ENCODE data around the gene CWC15. TPM values are rescaled to one million over a fixed set of nuclear protein-coding genes. Genes with fewer than 3 reads are reported as not detected.
"Not testable (repeated sequence)": the region's sequence is repeated elsewhere in the genome, so short reads cannot be mapped to it uniquely, and the experiment has no call there.

Gene CWC15
- total RNA-seq, 6 experiments from 2014 or later = 54.4 to 84.5 (median 64.5) TPM

DNA sequence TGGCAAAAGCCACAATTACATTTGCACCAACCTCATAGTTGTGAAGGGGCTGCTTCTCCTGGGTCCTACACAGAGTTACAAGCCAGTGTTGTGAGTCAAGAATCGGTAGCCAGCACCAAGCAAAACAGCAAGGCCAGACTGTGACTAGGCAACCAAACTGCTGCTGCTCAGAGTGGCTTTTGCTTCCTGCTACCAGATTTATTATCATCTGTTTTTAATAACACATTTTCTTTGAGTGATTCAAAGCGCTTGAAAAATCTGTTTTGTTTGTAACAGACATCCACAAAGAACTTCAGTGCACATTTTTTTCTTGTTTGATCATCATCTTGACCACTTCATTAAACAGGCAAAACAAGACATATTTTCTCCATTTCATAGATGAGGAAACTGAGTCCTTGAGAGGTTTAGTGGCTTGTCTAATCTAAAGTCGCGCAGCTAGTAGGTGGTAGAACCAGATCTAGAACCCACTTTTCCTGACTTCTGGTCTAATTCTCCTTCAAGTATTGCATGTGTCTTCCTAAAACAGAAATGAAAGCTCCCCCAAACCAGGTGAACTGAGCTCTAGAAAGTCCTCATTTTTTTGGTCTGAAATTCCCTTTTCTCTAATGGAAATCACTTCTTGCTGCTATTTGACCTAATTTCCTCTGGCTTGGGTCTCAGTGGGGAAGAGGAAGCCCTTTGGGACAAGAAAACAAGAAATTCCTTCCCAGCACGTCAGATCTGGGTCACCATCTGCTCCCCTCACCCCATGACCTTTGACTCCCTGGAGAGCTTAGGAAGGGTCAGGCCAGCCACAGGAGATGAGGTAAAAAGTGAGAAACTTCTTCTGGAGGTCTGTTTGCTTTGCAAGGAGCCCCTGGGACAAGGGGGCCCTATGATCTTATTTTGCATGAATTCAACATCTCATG, 39.9 kb downstream of the CWC15 start:
- H3K27me3 Mint-ChIP-seq (ENCODE audit: insufficient read depth) = no peaks in the 10 kb centered on the region; the same call in none of the 2 replicates

DNA sequence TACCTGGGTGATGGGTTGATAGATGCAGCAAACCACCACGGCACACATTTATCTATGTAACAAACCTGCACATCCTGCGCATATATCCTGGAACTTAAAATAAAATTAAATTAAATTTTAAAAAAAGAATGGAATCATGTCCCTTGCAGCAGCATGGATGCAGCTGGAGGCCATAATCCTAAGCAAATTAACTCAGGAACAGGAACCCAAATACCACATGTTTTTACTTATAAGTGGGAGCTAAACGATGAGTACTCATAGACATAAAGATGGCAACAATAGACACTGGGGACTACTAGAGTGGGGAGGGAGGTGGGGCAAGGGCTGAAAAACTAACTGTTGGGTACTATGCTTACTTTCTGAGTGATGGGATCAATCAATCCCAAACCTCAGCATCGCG, 40.9 kb downstream of the CWC15 start:
- TF ChIP-seq, protein P1, sequence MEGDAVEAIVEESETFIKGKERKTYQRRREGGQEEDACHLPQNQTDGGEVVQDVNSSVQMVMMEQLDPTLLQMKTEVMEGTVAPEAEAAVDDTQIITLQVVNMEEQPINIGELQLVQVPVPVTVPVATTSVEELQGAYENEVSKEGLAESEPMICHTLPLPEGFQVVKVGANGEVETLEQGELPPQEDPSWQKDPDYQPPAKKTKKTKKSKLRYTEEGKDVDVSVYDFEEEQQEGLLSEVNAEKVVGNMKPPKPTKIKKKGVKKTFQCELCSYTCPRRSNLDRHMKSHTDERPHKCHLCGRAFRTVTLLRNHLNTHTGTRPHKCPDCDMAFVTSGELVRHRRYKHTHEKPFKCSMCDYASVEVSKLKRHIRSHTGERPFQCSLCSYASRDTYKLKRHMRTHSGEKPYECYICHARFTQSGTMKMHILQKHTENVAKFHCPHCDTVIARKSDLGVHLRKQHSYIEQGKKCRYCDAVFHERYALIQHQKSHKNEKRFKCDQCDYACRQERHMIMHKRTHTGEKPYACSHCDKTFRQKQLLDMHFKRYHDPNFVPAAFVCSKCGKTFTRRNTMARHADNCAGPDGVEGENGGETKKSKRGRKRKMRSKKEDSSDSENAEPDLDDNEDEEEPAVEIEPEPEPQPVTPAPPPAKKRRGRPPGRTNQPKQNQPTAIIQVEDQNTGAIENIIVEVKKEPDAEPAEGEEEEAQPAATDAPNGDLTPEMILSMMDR (IDR thresholded peaks at IDR 0.05) = no peak
- H3K27me3 Mint-ChIP-seq (ENCODE audit: insufficient read depth) = no peaks in the 10 kb centered on the region; the same call in none of the 2 replicates
- 0 out of 2 replicates have a peak overlapping the region, but pooled peaks have one; percentile 12 for H3K4me3 Mint-ChIP-seq
- H3K36me3 Mint-ChIP-seq (ENCODE audit: low read depth) = no peaks in the 10 kb centered on the region
- H3K27ac Mint-ChIP-seq = peak overlapping the region; percentile 98
- no peaks in the 10 kb centered on the region for H3K9me3 Mint-ChIP-seq
- DNase-seq = no peak
- peaks cover 87% of the 10 kb centered on the region for H3K4me1 Mint-ChIP-seq (ENCODE audit: low read depth)

More for the DNA sequence above, 39.9 kb downstream of the CWC15 start:
- Mint-ChIP-seq H3K4me1 (ENCODE audit: low read depth) (peaks cover 87% of the 10 kb centered on the region), H3K4me3 (peak overlapping the region; percentile 76), H3K27ac (peak overlapping the region; percentile 98), H3K36me3 (ENCODE audit: low read depth) (no peaks in the 10 kb centered on the region), H3K9me3 (no peaks in the 10 kb centered on the region)
- DNase-seq = peak; percentile 99
- TF ChIP-seq, protein P1 (IDR thresholded peaks at IDR 0.05) = no peak

DNA sequence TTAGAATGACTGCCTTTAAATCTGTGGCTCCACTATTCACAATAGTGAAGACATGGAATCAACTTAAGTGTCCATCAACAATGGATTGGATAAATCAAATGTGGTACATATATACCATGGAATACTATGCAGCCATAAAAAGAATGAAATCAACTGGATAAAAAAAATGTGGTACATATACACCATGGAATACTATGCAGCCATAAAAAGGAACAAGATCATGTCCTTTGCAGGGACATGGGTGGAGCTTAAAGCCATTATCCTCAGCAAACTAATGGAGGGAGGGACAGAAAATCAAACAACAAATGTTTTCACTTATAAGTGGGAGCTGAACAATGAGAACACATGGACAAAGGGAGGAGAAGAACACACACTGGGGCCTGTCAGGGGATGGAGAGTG, 41.3 kb downstream of the CWC15 start:
- H3K36me3 Mint-ChIP-seq (ENCODE audit: low read depth) = not testable (repeated sequence)

DNA sequence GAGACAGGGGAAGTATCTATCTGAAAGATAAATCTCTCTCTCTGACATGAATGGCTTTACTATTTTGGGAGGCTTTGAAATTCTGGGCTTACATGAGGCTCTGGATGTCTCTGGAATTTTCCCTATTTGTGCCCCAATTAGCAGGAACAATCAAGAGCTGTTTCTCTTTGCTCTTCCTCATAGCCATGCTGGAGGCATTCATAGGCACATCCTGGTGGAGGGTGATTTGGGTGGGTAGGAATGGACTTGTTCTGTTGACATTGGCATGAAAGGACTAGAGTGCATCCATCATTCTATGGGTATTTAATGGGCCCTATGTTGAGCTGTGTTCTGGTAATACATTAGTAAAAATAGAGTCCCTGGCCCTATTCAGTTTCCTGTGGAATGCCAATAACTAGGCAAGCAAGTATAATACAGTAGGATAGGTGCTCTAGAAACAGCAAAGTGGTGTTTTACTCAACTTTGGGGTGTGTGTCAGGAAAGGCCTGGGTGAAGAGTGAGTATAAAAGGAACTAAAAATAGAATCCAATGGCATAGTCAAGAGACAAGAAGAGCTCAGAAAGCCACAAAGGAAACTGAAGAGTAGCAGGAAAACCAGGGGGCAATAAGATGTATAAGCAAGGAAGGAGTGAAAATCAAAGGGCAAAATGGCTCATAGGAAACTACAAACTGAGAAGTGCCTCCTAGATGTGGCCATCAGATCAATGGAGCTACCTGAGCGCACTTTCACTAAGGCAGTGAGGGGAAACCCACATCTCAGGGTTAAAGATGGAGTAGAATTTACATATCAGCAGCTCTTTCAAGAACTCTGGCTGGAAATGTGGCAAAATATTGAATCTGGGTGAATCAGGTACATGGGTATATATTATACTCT, 45.0 kb downstream of the CWC15 start:
- Mint-ChIP-seq H3K36me3 (ENCODE audit: low read depth) (0 out of 2 replicates have a peak, but pooled peaks cover 5% of the 10 kb centered on the region), H3K27ac (peak overlapping the region; percentile 93), H3K4me1 (ENCODE audit: low read depth) (peaks cover 85% of the 10 kb centered on the region), H3K27me3 (ENCODE audit: insufficient read depth) (peaks cover 1% of the 10 kb centered on the region; the same call in 1 of the 2 replicates), H3K4me3 (peak overlapping the region; percentile 2; the same call in 1 of the 2 replicates), H3K9me3 (no peaks in the 10 kb centered on the region)
- TF ChIP-seq, protein P1 (IDR thresholded peaks at IDR 0.05) = no peak
- DNase-seq = no peak

More for the DNA sequence above, 41.3 kb downstream of the CWC15 start:
- not testable (repeated sequence) for DNase-seq; H3K27me3 Mint-ChIP-seq (ENCODE audit: insufficient read depth); H3K9me3 Mint-ChIP-seq; H3K4me3 Mint-ChIP-seq
- H3K27ac Mint-ChIP-seq = peak overlapping the region; percentile 98
- H3K4me1 Mint-ChIP-seq (ENCODE audit: low read depth) = peaks cover 87% of the 10 kb centered on the region

DNA sequence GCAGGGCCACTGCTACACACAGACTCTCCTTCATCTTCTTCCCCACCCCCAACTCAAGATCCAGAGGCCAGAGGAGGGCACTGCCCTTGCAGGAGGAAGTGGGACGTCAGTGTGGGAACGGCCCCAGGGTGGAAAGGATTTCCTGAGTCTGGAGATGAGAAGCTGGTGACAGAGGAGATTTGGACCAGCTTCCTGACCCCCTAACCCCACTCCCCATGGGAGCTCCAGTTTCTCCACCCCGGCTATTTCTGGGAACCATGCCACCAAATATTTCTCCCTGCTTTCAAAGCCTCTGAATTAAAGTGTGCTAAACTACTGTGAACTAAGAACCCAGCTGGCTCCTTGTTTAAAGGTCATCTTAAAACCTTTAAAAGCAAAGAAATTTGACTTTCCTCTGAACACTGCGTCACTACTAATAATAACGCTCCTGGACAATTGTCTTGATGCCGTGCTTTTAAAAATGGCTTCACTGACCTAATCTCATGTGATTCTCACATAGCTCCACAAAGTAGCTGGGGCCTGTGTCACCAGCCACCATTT, 46.6 kb downstream of the CWC15 start:
- Mint-ChIP-seq H3K9me3 (no peaks in the 10 kb centered on the region), H3K27ac (peak overlapping the region; percentile 93), H3K36me3 (ENCODE audit: low read depth) (0 out of 2 replicates have a peak, but pooled peaks cover 5% of the 10 kb centered on the region), H3K4me3 (peak overlapping the region; percentile 51), H3K27me3 (ENCODE audit: insufficient read depth) (peaks cover 1% of the 10 kb centered on the region; the same call in 1 of the 2 replicates), H3K4me1 (ENCODE audit: low read depth) (peaks cover 70% of the 10 kb centered on the region)
- TF ChIP-seq, protein P1 (IDR thresholded peaks at IDR 0.05) = no peak; the same call in 1 of the 2 replicates
- peak; percentile 89 for DNase-seq
